Lower leg skin (tissue), 3 donors: ENCODE data around the gene GTPBP6.

Source experiments
- CTCF ChIP-seq, 3 donors: fragments of 450-650 bp; IDR thresholded peaks; one replicate each; pipeline ENCODE4 v1.5.1; 2016; ENCODE audit warnings: antibody characterized with exemption in 3 of 3, mild to moderate bottlenecking in 3 of 3, moderate library complexity in 2 of 3
- POLR2A ChIP-seq, 2 donors: fragments of 450-650 bp; IDR thresholded peaks; one replicate each; pipeline ENCODE4 v1.6.1; 2016 to 2017; ENCODE audit warnings: antibody characterized with exemption in 2 of 2, mild to moderate bottlenecking in 1 of 2, moderate library complexity in 1 of 2

- TF ChIP-seq CTCF (IDR thresholded peaks at IDR 0.05) (no peak), POLR2A (IDR thresholded peaks at IDR 0.05) (no peak)
These were observed 19.8 kb upstream of the GTPBP6 start for GRCh38 chrX:338281-338835.
